HEK293 (cell line): Measurements from ENCODE around the gene CENPX.

Source experiments
- CTCF ChIP-seq: fragments of 450-650 bp; formaldehyde crosslinking; IDR thresholded peaks from 2 replicates; pipeline ENCODE4 v1.5.1; 2016; ENCODE audit warnings: missing biosample characterization, missing genetic modification characterization
- PATZ1 ChIP-seq: fragments of 450-650 bp; formaldehyde crosslinking; IDR thresholded peaks from 2 replicates; pipeline ENCODE4 v1.5.1; 2016; ENCODE audit warnings: missing biosample characterization, missing genetic modification characterization
- REST ChIP-seq: fragments of 450-650 bp; formaldehyde crosslinking; IDR thresholded peaks from 2 replicates; pipeline ENCODE4 v1.5.1; 2016; ENCODE audit warnings: missing biosample characterization, missing genetic modification characterization
- YY1 ChIP-seq: fragments of 450-650 bp; formaldehyde crosslinking; IDR thresholded peaks from 2 replicates; pipeline ENCODE4 v1.5.1; 2018; ENCODE audit warnings: missing biosample characterization, missing genetic modification characterization
- ZBTB8A ChIP-seq: fragments of 450-650 bp; formaldehyde crosslinking; IDR thresholded peaks from 2 replicates; pipeline ENCODE4 v1.5.1; 2016; ENCODE audit warnings: missing biosample characterization, missing genetic modification characterization
- ZNF37A ChIP-seq: fragments of 450-650 bp; IDR thresholded peaks from 2 replicates; pipeline ENCODE4 v1.5.1; 2018; ENCODE audit warnings: missing biosample characterization, missing genetic modification characterization
- ZNF423 ChIP-seq: fragments of 450-650 bp; formaldehyde crosslinking; IDR thresholded peaks from 2 replicates; pipeline ENCODE4 v1.5.1; 2016; ENCODE audit warnings: missing biosample characterization, missing genetic modification characterization
- ZNF555 ChIP-seq: fragments of 450-650 bp; formaldehyde crosslinking; conservative IDR thresholded peaks from 2 replicates; pipeline ENCODE4 v1.5.1; 2017; ENCODE audit warnings: missing biosample characterization, mild to moderate bottlenecking, missing genetic modification characterization, inconsistent platforms
- ZNF600 ChIP-seq: fragments of 450-650 bp; formaldehyde crosslinking; IDR thresholded peaks from 2 replicates; pipeline ENCODE4 v1.5.1; 2016; ENCODE audit warnings: missing biosample characterization, missing genetic modification characterization
- ZNF624 ChIP-seq: fragments of 450-650 bp; formaldehyde crosslinking; IDR thresholded peaks from 2 replicates; pipeline ENCODE4 v1.5.1; 2017; ENCODE audit warnings: missing biosample characterization, missing genetic modification characterization
- ZNF677 ChIP-seq: fragments of 450-650 bp; IDR thresholded peaks from 2 replicates; pipeline ENCODE4 v1.5.0; 2018; ENCODE audit warnings: missing biosample characterization, mild to moderate bottlenecking, missing genetic modification characterization, moderate library complexity
- ZNF776 ChIP-seq: fragments of 450-650 bp; formaldehyde crosslinking; IDR thresholded peaks from 2 replicates; pipeline ENCODE4 v1.5.0; 2017; ENCODE audit warnings: missing biosample characterization, missing genetic modification characterization, borderline replicate concordance
- ZSCAN18 ChIP-seq: fragments of 450-650 bp; formaldehyde crosslinking; IDR thresholded peaks from 2 replicates; pipeline ENCODE4 v1.5.1; 2016; ENCODE audit warnings: missing biosample characterization, missing genetic modification characterization

- TF ChIP-seq YY1 = no peak
- no peak for TF ChIP-seq ZNF677
- TF ChIP-seq CTCF (tag by site-specific recombination) = no peak
- no peak for TF ChIP-seq REST (tag by site-specific recombination)
- TF ChIP-seq ZBTB8A (tag by site-specific recombination) = no peak
- TF ChIP-seq ZNF776 (tag by site-specific recombination) = no peak
- no peak for TF ChIP-seq ZNF423 (tag by site-specific recombination)
- TF ChIP-seq ZNF624 = no peak
- TF ChIP-seq PATZ1 (tag by site-specific recombination) = no peak
- no peak for TF ChIP-seq ZNF600
- TF ChIP-seq ZNF555 (tag by site-specific recombination) = no peak
- TF ChIP-seq ZNF37A (tag by site-specific recombination) = no peak
- TF ChIP-seq ZSCAN18 (tag by site-specific recombination) = no peak
Measured at GRCh38 chr17:81990836-81991683, 31.6 kb downstream of the CENPX start.
